Right lobe of liver (tissue), 6 donors: ENCODE data around the gene CLEC19A. TPM values are rescaled to one million over a fixed set of nuclear protein-coding genes. Genes with fewer than 3 reads are reported as not detected.

Source experiments
- ATAC-seq, 4 donors: fragments of 200-7000 bp; cut with Tn5 transposase; one replicate each; pipeline ENCODE4 v1.9.1; 2020; ENCODE audit warnings: mild to moderate bottlenecking in 4 of 4, moderate library complexity in 4 of 4
- DNase-seq, 3 donors: peaks; one replicate each; pipeline ENCODE4 v3.0.0-alpha.2; 2020
- H3K27ac ChIP-seq, 3 donors: fragments of 200-600 bp; one replicate each; pipeline ENCODE4 v1.8.0; 2022
- H3K27me3 ChIP-seq, 2 donors: fragments of 200-600 bp; one replicate each; pipeline ENCODE4 v1.8.0; 2022
- H3K36me3 ChIP-seq, 4 donors: fragments of 200-600 bp; sonication (generic) in 1 of 4; one replicate each; pipeline versions ENCODE4 v1.5.1 to v1.8.0; 2017 to 2022; ENCODE audit warnings: control low read depth in 1 of 4
- H3K4me1 ChIP-seq, 4 donors: fragments of 200-600 bp; sonication (generic) in 1 of 4; one replicate each; pipeline versions ENCODE4 v1.5.1 to v1.8.0; 2017 to 2022; ENCODE audit warnings: control low read depth in 1 of 4
- H3K4me3 ChIP-seq, 3 donors: fragments of 200-600 bp; one replicate each; pipeline ENCODE4 v1.8.0; 2022
- H3K9me3 ChIP-seq, 4 donors: fragments of 200-600 bp; sonication (generic) in 1 of 4; one replicate each; pipeline versions ENCODE4 v1.5.1 to v1.8.0; 2017 to 2022; ENCODE audit warnings: control low read depth in 1 of 4
- CTCF ChIP-seq, 4 donors: fragments of 200-600 bp in 3 of 4; fragments of 450-650 bp in 1 of 4; IDR thresholded peaks; one replicate each; pipeline versions ENCODE4 v1.5.1 to v1.8.0; 2016 to 2022; ENCODE audit warnings: antibody characterized with exemption in 4 of 4, mild to moderate bottlenecking in 2 of 4
- POLR2A ChIP-seq: fragments of 450-650 bp; IDR thresholded peaks from one replicate; pipeline ENCODE4 v1.6.1; 2017; ENCODE audit warnings: antibody characterized with exemption, mild to moderate bottlenecking
- WGBS: methylation state at CpG from one replicate; pipeline ENCODE4 v1.1.6; 2018; ENCODE audit warnings: low coverage, low lambda C conversion rate; ENCODE audit not compliant: insufficient coverage; ENCODE audit errors: missing lambda C conversion rate; 5-methylcytosine and 5-hydroxymethylcytosine counted together
- intact Hi-C, 2 donors: fragments of 100-400 bp; cut with DNase I; formaldehyde crosslinking; loops; one replicate each; pipeline versions ENCODE4 v1.11.2 to v1.14.1; 2022
- total RNA-seq, 6 experiments: library from RNA; depleted of rRNA in 2 of 6; stranded (reverse); fragments of >200 nt in 2 of 6; fragmentation: NEBNext Ultra II Directional in 3 of 6; extraction: Animal tissue kit (Norgen Biotek cat#: 25700) in 3 of 6; gene quantifications; one replicate each; pipeline versions ENCODE4 v1.1.0 to v1.2.4, GENCODE V29; 2016 to 2023
- donor health status: DM: no; HTN: yes; CAD: no.
- donor health status: DM: no; HTN: no; CAD: no.
- donor health status: DM: no; HTN: no; CAD: no.
- donor health status: DM: no; HTN: yes; CAD: no.
- donor health status: DM: no; HTN: yes; CAD: no.

CLEC19A gene
- total RNA-seq, 6 experiments from 2014 or later = 0.12 TPM; not detected in 5

GRCh38 chr16:19283637-19284036, 1.9 kb upstream of the CLEC19A start:
- DNase-seq (no peak), ATAC-seq (no peak)
- Histone ChIP-seq H3K36me3 (no peaks in the 10 kb centered on the region), H3K27ac (no peak overlapping the region), H3K4me1 (no peaks in the 10 kb centered on the region), H3K4me3 (no peak overlapping the region), H3K27me3 (no peaks in the 10 kb centered on the region), H3K9me3 (no peaks in the 10 kb centered on the region)
- no CpG with 5 or more reads among the region's 2 CpGs for WGBS
- intact Hi-C loops = no loop called here
- TF ChIP-seq POLR2A (no peak), CTCF (IDR thresholded peaks at IDR 0.05) (no peak)

DNA sequence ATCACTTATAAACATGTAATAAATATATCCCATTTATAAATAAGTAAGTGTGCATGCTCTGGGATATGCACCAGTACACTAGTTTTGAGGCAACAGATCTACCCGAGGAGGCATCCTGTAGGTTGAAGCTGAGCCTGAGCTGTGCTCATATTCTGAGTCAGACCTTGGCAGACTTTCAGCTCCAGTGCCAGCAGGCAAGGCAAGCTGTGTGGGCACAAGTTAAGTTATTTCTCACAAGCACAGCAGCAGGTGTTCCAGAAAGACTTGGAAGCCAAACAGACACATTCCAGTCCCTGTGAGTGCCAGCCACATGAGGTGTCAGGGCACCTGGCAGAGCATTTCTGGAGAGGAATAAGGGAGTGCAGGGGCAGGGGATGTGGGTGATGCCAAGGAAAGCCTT, 1.3 kb upstream of the CLEC19A start:
- no peak overlapping the region for H3K27ac ChIP-seq
- TF ChIP-seq CTCF (IDR thresholded peaks at IDR 0.05) = no peak
- TF ChIP-seq POLR2A = no peak
- H3K4me3 ChIP-seq = no peak overlapping the region
- DNase-seq (peak; percentile 58 to 77 (median 60)), ATAC-seq (peak; percentile 78 to 96 (median 84))
- H3K9me3 ChIP-seq = no peaks in the 10 kb centered on the region
- H3K36me3 ChIP-seq = no peaks in the 10 kb centered on the region
- no peaks in the 10 kb centered on the region for H3K4me1 ChIP-seq
- H3K27me3 ChIP-seq = no peaks in the 10 kb centered on the region
- intact Hi-C loops = no loop called here
- WGBS = 13% methylated on average over 1 of the region's 1 CpG

GRCh38 chr16:19286827-19287226, 1.3 kb downstream of the CLEC19A start:
- Histone ChIP-seq H3K4me1 (no peaks in the 10 kb centered on the region), H3K27me3 (no peaks in the 10 kb centered on the region), H3K4me3 (no peak overlapping the region), H3K27ac (no peak overlapping the region), H3K9me3 (no peaks in the 10 kb centered on the region), H3K36me3 (no peaks in the 10 kb centered on the region)
- intact Hi-C loops = no loop called here
- TF ChIP-seq POLR2A = no peak
- no peak for ATAC-seq
- no peak for DNase-seq
- 47% methylated on average over 2 of the region's 2 CpGs for WGBS

- 50% methylated on average over 3 of the region's 4 CpGs for WGBS
- Histone ChIP-seq H3K4me3 (no peak overlapping the region), H3K4me1 (no peaks in the 10 kb centered on the region), H3K27ac (no peak overlapping the region), H3K36me3 (no peaks in the 10 kb centered on the region), H3K9me3 (no peaks in the 10 kb centered on the region), H3K27me3 (no peaks in the 10 kb centered on the region)
- ATAC-seq = no peak
- no peak for DNase-seq
- TF ChIP-seq POLR2A (no peak), CTCF (IDR thresholded peaks at IDR 0.05) (no peak)
- intact Hi-C loops = no loop called here
These were observed 1.7 kb downstream of the CLEC19A start for GRCh38 chr16:19287241-19287640.

GRCh38 chr16:19288872-19289799, 3.6 kb downstream of the CLEC19A start:
- ATAC-seq (no peak), DNase-seq (no peak)
- H3K36me3 ChIP-seq = no peaks in the 10 kb centered on the region
- no peak overlapping the region for H3K4me3 ChIP-seq
- H3K4me1 ChIP-seq = no peaks in the 10 kb centered on the region
- TF ChIP-seq POLR2A (no peak), CTCF (IDR thresholded peaks at IDR 0.05) (no peak)
- H3K27ac ChIP-seq = no peak overlapping the region
- H3K9me3 ChIP-seq = no peaks in the 10 kb centered on the region
- intact Hi-C loops = no loop called here
- 79% methylated on average over 7 of the region's 7 CpGs for WGBS
- H3K27me3 ChIP-seq = no peaks in the 10 kb centered on the region
